Activated CD4-positive, CD25-positive, alpha-beta regulatory T cell treated with anti-CD3 and anti-CD28 coated beads, Interleukin-2, amount 50 U/mL, for 24 hours (primary cell): Measurements from ENCODE around the gene USF1.
"Not testable (repeated sequence)": the region's sequence is repeated elsewhere in the genome, so short reads cannot be mapped to it uniquely, and the experiment has no call there.

Source experiments
- ATAC-seq, 2 donors: fragments of 150-1000 bp; cut with Tn5 transposase; one replicate each; pipeline ENCODE4 v1.10.0; 2021; ENCODE audit warnings: mild to moderate bottlenecking in 1 of 2, moderate library complexity in 1 of 2

USF1 gene

GRCh38 chr1:161047436-161048420, 2.0 kb upstream of the USF1 start:
- no peak for ATAC-seq

- ATAC-seq: no peak
Measured at GRCh38 chr1:161046605-161047228, 940 bp upstream of the USF1 start.

GRCh38 chr1:161044908-161045735, 655 bp downstream of the USF1 start:
- peak; percentile 37 to 56 for ATAC-seq

GRCh38 chr1:161044535-161044907, 1.3 kb downstream of the USF1 start:
- ATAC-seq: no peak

- no peak for ATAC-seq
Measured at GRCh38 chr1:161039546-161039945, 6.2 kb downstream of the USF1 start.

GRCh38 chr1:161039154-161039545, 6.6 kb downstream of the USF1 start:
- ATAC-seq: no peak

GRCh38 chr1:161038523-161039153, 7.1 kb downstream of the USF1 start, which contains the start of gene TSTD1:
Gene TSTD1 (minus strand): TSS chr1:161038964. CDS start chr1:161038889, 75 bp downstream.
- peak; percentile 86 to 90 for ATAC-seq

- ATAC-seq: no peak
Measured at GRCh38 chr1:161037661-161038522, 7.9 kb downstream of the USF1 start.

GRCh38 chr1:161033751-161034150, 12.0 kb downstream of the USF1 start:
- ATAC-seq: peak; percentile 56 to 60

- ATAC-seq: no peak
Measured at GRCh38 chr1:161032409-161032808, 13.4 kb downstream of the USF1 start.

- ATAC-seq: no peak
Measured at GRCh38 chr1:161031874-161032273, 13.9 kb downstream of the USF1 start.

- not testable (repeated sequence) for ATAC-seq
Measured at GRCh38 chr1:161029466-161029865, 16.3 kb downstream of the USF1 start.

- ATAC-seq: peak; percentile 82 to 86
Measured at GRCh38 chr1:161026954-161027353, 18.8 kb downstream of the USF1 start.

GRCh38 chr1:161022432-161022831, 23.3 kb downstream of the USF1 start:
- ATAC-seq: not testable (repeated sequence)

GRCh38 chr1:161021970-161022353, 23.8 kb downstream of the USF1 start:
- ATAC-seq: peak; percentile 51 to 62

- ATAC-seq: peak; percentile 87 to 91
Measured at GRCh38 chr1:161021165-161021969, 24.4 kb downstream of the USF1 start.

- ATAC-seq: peak; percentile 5 to 32
Measured at GRCh38 chr1:161020509-161021164, 25.1 kb downstream of the USF1 start, which contains the start of gene F11R. Gene F11R (minus strand): TSS chr1:161021152. CDS start chr1:161021073, 79 bp downstream.

GRCh38 chr1:161019751-161020495, 25.9 kb downstream of the USF1 start:
- no peak for ATAC-seq

GRCh38 chr1:161019111-161019660, 26.6 kb downstream of the USF1 start:
- ATAC-seq: not testable (repeated sequence)
